Measurements from ENCODE around the gene TMED9.
"Not testable (repeated sequence)": the region's sequence is repeated elsewhere in the genome, so short reads cannot be mapped to it uniquely, and the experiment has no call there.

DNA sequence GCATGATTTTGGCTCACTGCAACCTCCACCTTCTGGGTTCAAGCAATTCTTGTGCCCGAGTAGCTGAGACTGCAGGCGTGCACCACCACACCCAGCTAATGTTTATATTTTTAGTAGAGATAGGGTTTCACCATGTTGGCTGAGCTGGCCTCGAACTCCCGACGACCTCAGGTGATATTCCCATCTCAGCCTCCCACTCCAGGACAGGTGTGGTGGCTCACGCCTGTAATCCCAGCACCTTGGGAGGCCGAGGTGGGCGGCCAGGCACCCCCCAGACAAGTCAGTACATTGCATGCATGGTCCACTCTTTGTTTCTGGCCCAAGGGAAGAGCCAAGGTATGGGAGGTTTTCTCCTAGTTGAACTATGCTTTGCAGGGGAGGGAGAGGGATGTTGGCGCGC is 32.2 kb downstream of the TMED9 start:
- TF ChIP-seq YY1 (IDR thresholded peaks at IDR 0.05; ENCODE audit: insufficient read depth, insufficient read length); ZNF274 (IDR thresholded peaks at IDR 0.05; ENCODE audit: low read depth, low read length); SUZ12 (IDR thresholded peaks at IDR 0.05; ENCODE audit: extremely low read depth, insufficient read depth, insufficient read length): not testable (repeated sequence)
